Stimulated activated naive CD4-positive, alpha-beta T cell (primary cell): ENCODE data around the gene SYK.

Experiments
- DNase-seq, 6 experiments: peaks; one replicate each; lab custom pipeline; 2025; lab: John Stamatoyannopoulos, UW

Gene SYK

GRCh38 chr9:90851444-90851843 lies 49.8 kb downstream of the SYK start:
- DNase-seq, result no peak

- no peak for DNase-seq
Observed at GRCh38 chr9:90853945-90854344, 52.3 kb downstream of the SYK start.

GRCh38 chr9:90854637-90855175 lies 53.1 kb downstream of the SYK start:
- DNase-seq, result no peak

GRCh38 chr9:90855208-90855902 lies 53.7 kb downstream of the SYK start:
- DNase-seq, result no peak

- DNase-seq, result peak in 2 of 6 experiments; percentile 3 to 18
Observed at GRCh38 chr9:90857091-90857490, 55.5 kb downstream of the SYK start.

- DNase-seq, result no peak
Observed at GRCh38 chr9:90857855-90858254, 56.2 kb downstream of the SYK start.

GRCh38 chr9:90858457-90858901 lies 56.9 kb downstream of the SYK start:
- DNase-seq, result no peak

- no peak for DNase-seq
Observed at GRCh38 chr9:90860382-90860781, 58.8 kb downstream of the SYK start.

GRCh38 chr9:90860826-90861225 lies 59.2 kb downstream of the SYK start:
- DNase-seq, result no peak

GRCh38 chr9:90861380-90861779 lies 59.8 kb downstream of the SYK start:
- no peak for DNase-seq

- no peak for DNase-seq
Observed at GRCh38 chr9:90861826-90862740, 60.5 kb downstream of the SYK start.

GRCh38 chr9:90864779-90865178 lies 63.2 kb downstream of the SYK start:
- DNase-seq, result peak in 1 of 6 experiments; percentile 15

- no peak for DNase-seq
Observed at GRCh38 chr9:90867101-90867500, 65.5 kb downstream of the SYK start.

- DNase-seq, result no peak
Observed at GRCh38 chr9:90868555-90868954, 66.9 kb downstream of the SYK start.

- DNase-seq, result no peak
Observed at GRCh38 chr9:90869361-90869760, 67.7 kb downstream of the SYK start.

- DNase-seq, result peak; percentile 3 to 48 (median 21)
Observed at GRCh38 chr9:90870621-90871326, 69.2 kb downstream of the SYK start.

GRCh38 chr9:90871327-90871935 lies 69.8 kb downstream of the SYK start:
- DNase-seq, result no peak

- DNase-seq, result no peak
Observed at GRCh38 chr9:90872835-90873294, 71.2 kb downstream of the SYK start.

- no peak for DNase-seq
Observed at GRCh38 chr9:90873422-90873821, 71.8 kb downstream of the SYK start.

- no peak for DNase-seq
Observed at GRCh38 chr9:90874194-90874593, 72.6 kb downstream of the SYK start.

- DNase-seq, result no peak
Observed at GRCh38 chr9:90878562-90878961, 76.9 kb downstream of the SYK start.

GRCh38 chr9:90880066-90880465 lies 78.4 kb downstream of the SYK start:
- DNase-seq, result no peak
